Hematopoietic multipotent progenitor cell treated with erythropoietin and hydrocortisone succinate and interleukin-3 and kit ligand, for 17 days (in vitro differentiated cells): ENCODE measurements around the gene DEXI.
"Not testable (repeated sequence)": the region's sequence is repeated elsewhere in the genome, so short reads cannot be mapped to it uniquely, and the experiment has no call there.

ENCODE experiments used
- DNase-seq: peaks from one replicate; pipeline ENCODE4 v3.0.0-alpha.2; 2015; ENCODE audit warnings: low spot score

DEXI gene

DNA sequence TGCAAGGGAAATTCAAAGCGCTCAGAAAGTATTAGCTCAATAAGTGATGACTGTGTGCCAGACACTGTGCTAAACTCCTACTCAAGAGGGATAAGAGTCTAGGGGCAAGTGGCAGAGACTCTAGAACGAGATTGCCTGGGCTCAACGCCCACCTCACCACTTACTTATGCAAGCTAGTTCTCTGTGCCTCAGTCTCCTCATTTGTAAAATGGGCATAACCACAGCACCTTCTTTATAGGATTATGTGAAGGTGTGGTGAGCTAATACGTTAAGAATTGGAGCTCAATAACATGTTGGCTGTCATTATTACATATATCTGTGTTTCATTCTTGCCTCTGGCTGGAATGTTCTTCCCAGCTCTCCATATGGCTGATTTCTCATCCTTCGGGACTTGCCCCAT lies 15.4 kb downstream of the DEXI start:
- no peak for DNase-seq

GRCh38 chr16:10926094-10926493 lies 16.2 kb downstream of the DEXI start:
- no peak for DNase-seq

DNA sequence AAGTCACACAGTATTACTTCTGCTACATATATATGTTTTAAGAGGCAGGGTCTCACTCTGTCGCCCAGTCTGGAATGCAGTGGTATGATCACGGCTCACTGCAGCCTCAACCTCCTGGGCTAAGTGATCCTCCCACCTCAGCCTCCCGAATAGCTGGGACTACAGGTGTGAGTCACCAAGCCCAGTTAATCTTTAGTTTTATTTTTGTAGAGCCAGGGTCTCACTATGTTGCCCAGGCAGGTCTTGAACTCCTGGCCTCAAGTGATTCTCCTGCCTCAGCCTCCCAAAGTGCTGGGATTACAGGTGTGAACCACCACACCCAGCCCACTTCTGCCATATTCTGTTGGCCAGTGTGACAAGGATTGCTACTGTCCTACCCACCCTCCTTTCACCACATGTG lies 17.0 kb downstream of the DEXI start:
- DNase-seq = not testable (repeated sequence)

DNA sequence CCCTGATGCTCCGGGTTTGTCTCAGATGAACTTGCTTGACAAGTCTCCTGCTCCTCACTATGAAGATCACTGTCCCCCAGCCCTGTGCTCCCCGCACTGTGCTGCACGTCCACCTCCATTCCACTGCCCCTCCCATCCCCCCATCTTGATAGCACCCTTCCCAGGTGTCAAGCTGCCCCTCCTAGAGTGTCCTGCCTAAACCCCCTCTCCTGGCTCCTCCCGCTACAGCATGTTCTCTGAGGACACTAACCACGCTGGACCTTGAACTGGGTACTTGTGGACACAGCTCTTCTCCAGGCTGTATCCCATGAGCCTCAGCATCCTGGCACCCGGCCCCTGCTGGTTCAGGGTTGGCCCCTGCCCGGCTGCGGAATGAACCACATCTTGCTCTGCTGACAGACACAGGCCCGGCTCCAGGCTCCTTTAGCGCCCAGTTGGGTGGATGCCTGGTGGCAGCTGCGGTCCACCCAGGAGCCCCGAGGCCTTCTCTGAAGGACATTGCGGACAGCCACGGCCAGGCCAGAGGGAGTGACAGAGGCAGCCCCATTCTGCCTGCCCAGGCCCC lies 18.5 kb downstream of the DEXI start:
- no peak for DNase-seq

- DNase-seq = no peak
Measured at GRCh38 chr16:10923146-10923649, 19.1 kb downstream of the DEXI start.

DNA sequence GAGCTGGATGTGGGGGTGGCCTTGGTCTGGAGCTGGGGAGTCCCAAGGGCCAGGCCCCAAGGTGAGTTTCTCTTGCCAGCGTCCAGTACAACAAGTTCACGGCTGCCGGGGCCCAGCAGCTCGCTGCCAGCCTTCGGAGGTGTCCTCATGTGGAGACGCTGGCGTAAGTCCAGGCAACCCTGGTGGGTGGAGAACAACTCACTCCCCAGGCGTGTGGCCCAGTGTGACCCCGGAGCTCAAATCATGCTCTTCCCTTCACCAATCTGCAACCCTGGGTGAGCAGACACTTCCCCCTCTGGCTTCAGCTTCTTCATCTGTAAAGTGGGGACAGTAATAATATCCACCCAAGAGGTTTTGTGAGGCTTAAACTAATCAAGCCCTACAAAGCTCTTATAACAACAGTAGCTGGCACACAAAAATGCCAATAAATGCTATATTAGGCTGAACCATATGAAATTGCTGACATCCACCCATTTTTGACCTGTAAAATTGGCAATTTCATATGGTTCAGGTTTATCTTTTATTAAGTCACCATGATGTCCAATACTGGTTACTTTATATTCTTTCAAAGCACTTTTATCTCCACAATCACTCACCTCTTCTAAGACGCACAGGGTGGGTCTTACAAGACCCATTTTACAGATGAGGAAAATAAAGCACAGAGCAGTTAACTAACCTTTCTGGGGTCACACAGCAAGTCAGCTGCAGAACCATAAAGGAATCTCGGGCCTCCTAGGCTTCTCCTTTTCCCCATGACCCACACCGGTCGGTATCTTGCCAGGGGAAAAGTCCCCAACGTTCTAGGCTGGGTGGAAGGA lies 19.7 kb downstream of the DEXI start:
- DNase-seq = no peak

DNA sequence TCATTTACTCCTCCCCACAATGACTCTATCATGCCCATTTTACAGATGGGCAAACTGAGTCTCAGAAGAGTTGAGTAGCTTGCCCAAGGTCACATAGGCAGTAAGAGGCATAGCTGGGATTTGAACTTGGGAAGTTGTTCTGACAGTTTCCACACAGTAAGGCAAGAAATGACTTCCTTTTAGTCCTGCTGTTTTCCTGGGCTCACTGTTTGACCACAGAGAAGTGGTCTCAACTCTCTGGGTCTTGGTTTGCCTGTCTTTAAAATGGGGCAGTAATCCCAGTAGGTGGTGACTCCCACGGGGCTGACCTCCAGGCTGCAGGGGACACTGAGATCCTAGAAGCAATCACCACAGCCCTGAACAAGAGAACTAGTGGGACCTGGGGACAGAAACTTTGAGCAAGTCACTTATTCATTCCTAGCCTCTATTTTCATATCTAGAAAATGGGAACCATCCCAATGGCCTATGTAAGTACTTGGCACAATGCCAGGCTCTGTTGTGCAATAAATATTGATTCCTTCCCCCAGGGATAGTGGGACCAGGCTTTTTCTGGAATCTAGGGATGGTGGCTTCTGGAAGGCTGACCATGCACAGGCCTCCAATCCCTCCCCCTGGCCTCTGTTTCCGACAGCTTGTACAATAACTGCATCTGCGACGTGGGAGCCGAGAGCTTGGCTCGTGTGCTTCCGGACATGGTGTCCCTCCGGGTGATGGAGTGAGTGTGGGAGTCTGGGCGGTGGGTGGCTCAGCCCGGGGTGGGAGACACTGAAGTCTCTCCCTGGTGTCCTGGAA lies 20.5 kb downstream of the DEXI start:
- DNase-seq = no peak

GRCh38 chr16:10920726-10921427 lies 21.4 kb downstream of the DEXI start:
- DNase-seq = no peak

GRCh38 chr16:10919003-10919351 lies 23.3 kb downstream of the DEXI start:
- DNase-seq = no peak

DNA sequence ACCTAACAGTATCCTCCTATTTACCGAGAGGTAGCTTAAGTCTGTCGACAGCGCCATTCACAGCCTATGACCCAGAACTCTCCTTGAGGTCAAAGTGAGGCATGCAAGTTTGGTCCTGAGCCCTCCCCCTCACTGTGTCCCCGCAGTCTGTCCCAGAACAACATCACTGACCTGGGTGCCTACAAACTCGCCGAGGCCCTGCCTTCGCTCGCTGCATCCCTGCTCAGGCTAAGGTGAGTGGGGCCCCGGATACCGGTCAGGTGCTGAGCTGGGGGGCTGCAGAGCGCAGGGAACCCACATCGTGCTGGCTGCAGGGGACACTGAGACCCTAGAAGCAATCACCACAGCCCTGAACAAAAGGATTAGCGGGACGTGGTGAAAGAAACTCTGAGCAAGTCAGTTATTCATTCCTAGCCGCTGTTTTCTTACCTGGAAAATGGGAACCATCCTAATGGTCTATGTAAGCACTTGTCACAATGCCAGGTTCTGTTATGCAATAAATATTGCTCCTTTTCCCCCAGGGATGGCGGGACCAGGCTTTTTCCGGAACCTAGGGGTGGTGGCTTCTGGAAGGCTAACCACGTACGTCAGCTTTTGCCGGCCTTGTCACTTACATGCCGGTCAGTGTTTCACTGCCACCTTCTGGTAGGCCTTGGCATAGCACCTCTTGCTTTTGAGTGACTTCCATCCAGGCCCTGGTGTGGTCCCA lies 23.8 kb downstream of the DEXI start:
- peak; percentile 86 for DNase-seq

DNA sequence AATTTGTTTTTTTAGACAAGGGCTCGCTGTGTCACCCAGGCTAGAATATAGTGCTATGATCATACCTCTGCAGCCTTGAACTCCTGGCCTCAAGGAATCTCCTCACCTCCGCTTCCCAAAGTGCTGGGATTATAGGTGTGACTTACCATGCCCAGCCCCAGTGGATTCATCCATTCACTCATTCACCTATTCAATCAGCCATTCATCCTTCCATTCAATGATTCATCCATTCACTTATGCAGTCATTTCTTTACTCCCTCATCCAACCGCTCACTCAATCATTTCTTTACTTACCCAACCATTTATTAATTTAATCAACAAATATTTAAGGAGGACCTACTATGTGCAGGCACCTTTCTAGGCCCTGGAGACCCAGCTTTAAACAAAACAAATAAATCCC lies 25.7 kb downstream of the DEXI start:
- no peak for DNase-seq

- no peak for DNase-seq
Measured at GRCh38 chr16:10911267-10911666, 31.0 kb downstream of the DEXI start.

- DNase-seq = no peak
Measured at GRCh38 chr16:10907757-10908045, 34.6 kb downstream of the DEXI start.

- no peak for DNase-seq
Measured at GRCh38 chr16:10906914-10907756, 35.1 kb downstream of the DEXI start.

GRCh38 chr16:10906482-10906881 lies 35.8 kb downstream of the DEXI start:
- DNase-seq = no peak

DNA sequence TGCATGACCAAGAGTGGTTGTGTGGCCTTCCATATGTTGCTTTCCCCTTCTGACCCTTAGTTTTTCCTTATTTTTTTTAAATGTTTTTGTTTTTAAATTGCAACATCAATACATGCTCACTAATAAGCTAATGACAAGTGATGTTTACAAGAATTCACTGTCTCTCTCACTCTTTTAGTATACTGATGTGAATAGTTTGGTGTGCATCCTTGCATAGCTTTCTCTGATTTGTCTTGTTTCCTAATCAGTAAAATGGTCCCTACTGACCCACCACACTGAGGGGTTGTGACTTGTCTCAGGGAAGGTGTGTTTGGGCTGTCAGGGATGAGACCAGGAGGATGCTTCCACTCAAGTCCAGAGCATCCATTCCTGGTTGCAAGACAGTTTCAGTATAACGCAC lies 39.3 kb downstream of the DEXI start:
- no peak for DNase-seq

DNA sequence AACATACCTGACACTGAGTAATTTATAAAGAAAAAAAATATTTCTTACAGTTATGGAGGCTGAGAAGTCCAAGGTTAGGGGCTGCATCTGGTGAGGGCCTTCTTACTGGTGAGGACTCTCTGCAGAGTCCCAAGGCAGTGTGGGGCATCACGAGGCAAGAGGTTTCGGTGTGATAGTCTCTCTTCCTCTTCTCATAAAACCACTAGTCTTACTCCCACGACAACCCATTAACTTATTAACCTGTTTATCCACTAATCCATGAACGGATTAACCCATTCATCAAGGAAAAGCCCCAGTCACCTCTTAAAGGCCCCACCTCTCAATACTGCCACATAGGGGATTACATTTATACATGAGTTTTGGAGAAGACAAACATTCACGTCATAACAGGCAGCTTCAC lies 45.1 kb downstream of the DEXI start:
- no peak for DNase-seq

DNA sequence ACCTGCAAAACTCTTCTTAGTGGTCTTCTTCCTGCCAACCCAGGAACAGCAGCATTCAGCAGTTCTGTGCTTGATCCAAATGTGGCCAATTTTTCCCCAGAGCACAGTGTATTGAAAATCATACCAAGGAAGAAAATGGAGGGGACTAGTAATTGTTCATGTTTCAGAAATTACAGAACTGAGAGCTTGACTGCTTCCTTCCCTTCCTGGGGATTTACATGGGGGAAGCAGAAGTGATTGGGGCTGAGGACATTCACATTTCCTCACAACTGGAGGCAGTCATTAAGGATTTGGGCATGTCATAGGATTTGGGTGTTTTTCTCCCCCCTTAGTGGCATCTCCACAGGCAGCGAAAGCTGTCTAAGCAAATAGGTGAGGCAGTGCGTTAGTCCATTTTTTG lies 45.5 kb downstream of the DEXI start:
- DNase-seq = no peak

GRCh38 chr16:10896165-10896564 lies 46.1 kb downstream of the DEXI start:
- DNase-seq = no peak

DNA sequence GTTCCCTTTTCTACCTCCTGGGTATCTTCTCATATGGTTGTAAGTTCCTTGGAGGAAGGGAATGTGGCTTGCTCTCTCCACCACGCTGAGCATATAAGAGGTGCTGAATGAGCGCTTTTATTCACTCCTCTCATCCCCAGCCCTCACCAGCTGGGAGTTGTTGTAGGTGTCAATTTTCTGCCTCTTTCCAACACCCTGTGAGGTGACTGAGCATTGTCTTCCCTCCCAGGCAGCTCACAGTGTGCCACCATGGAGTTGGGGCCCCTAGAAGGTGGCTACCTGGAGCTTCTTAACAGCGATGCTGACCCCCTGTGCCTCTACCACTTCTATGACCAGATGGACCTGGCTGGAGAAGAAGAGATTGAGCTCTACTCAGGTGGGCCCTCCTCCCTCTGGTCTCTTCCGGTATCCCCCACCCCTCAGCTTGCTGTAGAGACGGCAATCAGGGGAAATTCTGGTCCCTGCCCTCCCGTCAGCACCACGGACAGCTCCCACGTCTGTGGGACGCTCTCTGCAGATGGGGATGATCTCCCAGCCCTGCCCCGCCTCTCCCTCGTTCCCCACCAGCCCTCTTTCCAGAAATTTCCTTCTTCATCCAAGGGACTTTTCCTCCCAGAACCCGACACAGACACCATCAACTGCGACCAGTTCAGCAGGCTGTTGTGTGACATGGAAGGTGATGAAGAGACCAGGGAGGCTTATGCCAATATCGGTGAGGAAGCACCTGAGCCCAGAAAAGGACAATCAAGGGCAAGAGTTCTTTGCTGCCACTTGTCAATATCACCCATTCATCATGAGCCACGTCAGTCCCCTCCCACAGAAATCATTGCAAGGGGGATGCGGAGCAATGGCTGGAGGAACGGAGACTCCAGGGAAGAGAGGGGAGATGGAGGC lies 47.0 kb downstream of the DEXI start:
- DNase-seq = no peak
